ENCODE measurements around the gene TMED5.

Gene TMED5

GRCh38 chr1:93154898-93155297, 25.3 kb downstream of the TMED5 start:
- DNase-seq (ENCODE audit: low read depth) = no peak
- H3K4me3 ChIP-seq (ENCODE audit: low read depth, low read length) = no peak overlapping the region
- TF ChIP-seq CTCF (IDR thresholded peaks at IDR 0.05; ENCODE audit: insufficient read depth, low read depth, low read length, missing control alignments) = no peak

GRCh38 chr1:93152835-93153234, 27.4 kb downstream of the TMED5 start:
- no peak overlapping the region for H3K4me3 ChIP-seq (ENCODE audit: low read depth, low read length)
- no peak for DNase-seq (ENCODE audit: low read depth)
- no peak for TF ChIP-seq CTCF (IDR thresholded peaks at IDR 0.05; ENCODE audit: insufficient read depth, low read depth, low read length, missing control alignments)

- DNase-seq (ENCODE audit: low read depth) = no peak
- no peak overlapping the region for H3K4me3 ChIP-seq (ENCODE audit: low read depth, low read length)
- TF ChIP-seq CTCF (IDR thresholded peaks at IDR 0.05; ENCODE audit: insufficient read depth, low read depth, low read length, missing control alignments) = no peak
Measured at GRCh38 chr1:93151474-93151873, 28.7 kb downstream of the TMED5 start.

GRCh38 chr1:93150729-93151128, 29.5 kb downstream of the TMED5 start:
- H3K4me3 ChIP-seq (ENCODE audit: low read depth, low read length) = no peak overlapping the region
- no peak for DNase-seq (ENCODE audit: low read depth)
- no peak for TF ChIP-seq CTCF (IDR thresholded peaks at IDR 0.05; ENCODE audit: insufficient read depth, low read depth, low read length, missing control alignments)

- DNase-seq (ENCODE audit: low read depth) = no peak
- no peak overlapping the region for H3K4me3 ChIP-seq (ENCODE audit: low read depth, low read length)
- TF ChIP-seq CTCF (IDR thresholded peaks at IDR 0.05; ENCODE audit: insufficient read depth, low read depth, low read length, missing control alignments) = no peak
Measured at GRCh38 chr1:93148001-93148400, 32.2 kb downstream of the TMED5 start.

GRCh38 chr1:93143769-93144168, 36.4 kb downstream of the TMED5 start:
- no peak for DNase-seq (ENCODE audit: low read depth)
- TF ChIP-seq CTCF (IDR thresholded peaks at IDR 0.05; ENCODE audit: insufficient read depth, low read depth, low read length, missing control alignments) = no peak
- no peak overlapping the region for H3K4me3 ChIP-seq (ENCODE audit: low read depth, low read length)

GRCh38 chr1:93143136-93143535, 37.1 kb downstream of the TMED5 start:
- no peak overlapping the region for H3K4me3 ChIP-seq (ENCODE audit: low read depth, low read length)
- no peak for TF ChIP-seq CTCF (IDR thresholded peaks at IDR 0.05; ENCODE audit: insufficient read depth, low read depth, low read length, missing control alignments)
- DNase-seq (ENCODE audit: low read depth) = peak; percentile 36
